A549 (cell line): ENCODE results near the gene RAB11B. TPM values are rescaled to one million over a fixed set of nuclear protein-coding genes. Genes with fewer than 3 reads are reported as not detected.

Experiments used
- ATAC-seq, 2 experiments: fragments of 200-7000 bp in 1 of 2; fragments of >200 bp in 1 of 2; cut with Nextera tagmentation in 1 of 2; cut with Tn5 transposase in 1 of 2; 3 replicates each; pipeline versions ENCODE4 v1.8.0 to v1.9.1; 2018 to 2020; ENCODE audit warnings: mild to moderate bottlenecking in 1 of 2, moderate library complexity in 1 of 2
- CTCF ChIA-PET: fragments of 300-600 bp; sonication (Branson Sonifier 250); formaldehyde crosslinking; extraction: SDS; loops from one replicate; lab custom pipeline; 2021; ENCODE audit warnings: antibody characterized with exemption, inconsistent platforms; lab: Yijun Ruan, JAX
- POLR2A ChIA-PET: fragments of 350-600 bp; formaldehyde crosslinking; extraction: SDS; loops from one replicate; lab custom pipeline; 2021; ENCODE audit warnings: antibody characterized with exemption, inconsistent platforms; lab: Yijun Ruan, JAX
- DNase-seq, 2 experiments: peaks; one replicate each; pipeline versions ENCODE4 v3.0.0 to v3.0.0-alpha.2; 2011 to 2016; ENCODE audit warnings: low read depth in 1 of 2, low spot score in 1 of 2
- FAIRE-seq: peaks from 2 replicates; lab custom pipeline; 2011; peaks lifted over from hg19 to GRCh38; lab: Jason Lieb, UNC
- H3K27ac ChIP-seq, 2 experiments: fragments of >200 bp; sonication (Bioruptor Twin); formaldehyde crosslinking; 3 replicates each; pipeline ENCODE4 v1.5.1; 2016 to 2017
- H3K4me1 ChIP-seq: fragments of >200 bp; sonication (Bioruptor Twin); formaldehyde crosslinking; 3 replicates; pipeline ENCODE4 v1.6.1; 2016
- H3K4me2 ChIP-seq: fragments of >200 bp; sonication (Bioruptor Twin); formaldehyde crosslinking; 3 replicates; pipeline ENCODE4 v1.6.1; 2016
- H3K4me3 ChIP-seq: fragments of >200 bp; sonication (Bioruptor Twin); formaldehyde crosslinking; 3 replicates; pipeline ENCODE4 v1.5.1; 2016
- H3K9me3 ChIP-seq: fragments of >200 bp; sonication (Bioruptor Twin); formaldehyde crosslinking; 3 replicates; pipeline ENCODE4 v1.6.1; 2016
- CEBPB ChIP-seq, 2 experiments: fragments of >200 bp in 1 of 2; sonication (Bioruptor Twin) in 1 of 2; formaldehyde crosslinking in 1 of 2; IDR thresholded peaks; 2 replicates each; pipeline ENCODE4 v1.6.1; 2012 to 2016
- CHD4 ChIP-seq: fragments of 200-600 bp; sonication (generic); IDR thresholded peaks from 2 replicates; pipeline ENCODE4 v1.6.1; 2016; ENCODE audit warnings: antibody characterized with exemption, mild to moderate bottlenecking, borderline replicate concordance
- EHF ChIP-seq: fragments of 250-450 bp; sonication (Bioruptor Pico); IDR thresholded peaks from 2 replicates; pipeline ENCODE4 v1.5.0; 2020; ENCODE audit warnings: mild to moderate bottlenecking
- FOSB ChIP-seq: fragments of 250-450 bp; sonication (Bioruptor Pico); IDR thresholded peaks from 2 replicates; pipeline ENCODE4 v1.5.0; 2020; ENCODE audit warnings: mild to moderate bottlenecking, moderate library complexity
- FOXS1 ChIP-seq: fragments of 250-450 bp; sonication (Bioruptor Pico); IDR thresholded peaks from 2 replicates; pipeline ENCODE4 v1.5.0; 2020; ENCODE audit warnings: mild to moderate bottlenecking, moderate library complexity
- GATA3 ChIP-seq: IDR thresholded peaks from 2 replicates; pipeline ENCODE4 v1.6.1; 2012; ENCODE audit warnings: borderline replicate concordance
- HMGXB4 ChIP-seq: fragments of 250-450 bp; sonication (Bioruptor Pico); IDR thresholded peaks from 2 replicates; pipeline ENCODE4 v1.5.0; 2021; ENCODE audit warnings: mild to moderate bottlenecking, moderate library complexity, borderline replicate concordance
- HOXA7 ChIP-seq: fragments of 250-450 bp; sonication (Bioruptor Pico); IDR thresholded peaks from 2 replicates; pipeline ENCODE4 v1.5.0; 2020; ENCODE audit warnings: mild to moderate bottlenecking, moderate library complexity
- JUNB ChIP-seq: fragments of >200 bp; sonication (Bioruptor Twin); formaldehyde crosslinking; IDR thresholded peaks from 2 replicates; pipeline ENCODE4 v1.6.1; 2016
- KDM5A ChIP-seq: fragments of 200-600 bp; sonication (generic); IDR thresholded peaks from 2 replicates; pipeline ENCODE4 v1.6.1; 2016; ENCODE audit warnings: antibody characterized with exemption, mild to moderate bottlenecking
- MAFK ChIP-seq: fragments of 450-650 bp; IDR thresholded peaks from 2 replicates; pipeline ENCODE4 v1.6.1; 2014; ENCODE audit not compliant: partially characterized antibody
- MAX ChIP-seq: IDR thresholded peaks from 2 replicates; pipeline ENCODE4 v1.6.1; 2012
- MAZ ChIP-seq: fragments of 150-350 bp; IDR thresholded peaks from 2 replicates; pipeline ENCODE4 v1.6.1; 2014; ENCODE audit warnings: antibody characterized with exemption, low read depth, low read length, borderline replicate concordance
- NPAS2 ChIP-seq: fragments of 250-450 bp; sonication (Bioruptor Pico); IDR thresholded peaks from 2 replicates; pipeline ENCODE4 v1.8.0; 2022; ENCODE audit warnings: mild to moderate bottlenecking, moderate library complexity, borderline replicate concordance
- RAD21 ChIP-seq, 2 experiments: fragments of >200 bp in 1 of 2; sonication (Bioruptor Twin) in 1 of 2; formaldehyde crosslinking in 1 of 2; IDR thresholded peaks in 1 of 2; conservative IDR thresholded peaks in 1 of 2; 2 replicates in 1 of 2; 3 replicates in 1 of 2; pipeline ENCODE4 v1.6.1; 2012 to 2018; ENCODE audit warnings: inconsistent platforms in 1 of 2
- RARB ChIP-seq: fragments of 250-450 bp; sonication (Bioruptor Pico); IDR thresholded peaks from 2 replicates; pipeline ENCODE4 v1.8.0; 2021; ENCODE audit warnings: mild to moderate bottlenecking, moderate library complexity
- RCOR1 ChIP-seq: fragments of 150-350 bp; IDR thresholded peaks from 2 replicates; pipeline ENCODE4 v1.6.1; 2014; ENCODE audit warnings: antibody characterized with exemption, low read length, low read depth
- RNF2 ChIP-seq: fragments of 200-600 bp; sonication (generic); IDR thresholded peaks from 2 replicates; pipeline ENCODE4 v1.6.1; 2016; ENCODE audit warnings: low read depth, mild to moderate bottlenecking, antibody characterized with exemption, moderate library complexity, borderline replicate concordance
- SMC3 ChIP-seq: fragments of >200 bp; sonication (Bioruptor Twin); formaldehyde crosslinking; IDR thresholded peaks from 3 replicates; pipeline ENCODE4 v1.6.1; 2018; ENCODE audit warnings: inconsistent platforms
- SREBF2 ChIP-seq: fragments of 450-650 bp; IDR thresholded peaks from 2 replicates; pipeline ENCODE4 v1.6.1; 2014; ENCODE audit warnings: mild to moderate bottlenecking, moderate library complexity
- USF2 ChIP-seq: fragments of 450-650 bp; IDR thresholded peaks from 2 replicates; pipeline ENCODE4 v1.6.1; 2014; ENCODE audit warnings: antibody characterized with exemption
- ZC3H11A ChIP-seq: fragments of 450-650 bp; IDR thresholded peaks from 2 replicates; pipeline ENCODE4 v1.6.1; 2014; ENCODE audit warnings: antibody characterized with exemption, mild to moderate bottlenecking
- ZFP36 ChIP-seq: fragments of 450-650 bp; IDR thresholded peaks from 2 replicates; pipeline ENCODE4 v1.6.1; 2014; ENCODE audit warnings: borderline replicate concordance; ENCODE audit not compliant: partially characterized antibody
- WGBS: methylation state at CpG from one replicate; pipeline ENCODE4 v1.1.6; 2017; ENCODE audit errors: missing lambda C conversion rate; 5-methylcytosine and 5-hydroxymethylcytosine counted together
- polyA plus RNA-seq, 4 experiments: library from polyadenylated mRNA; depleted of rRNA in 3 of 4; stranded (reverse); fragments of >200 nt; fragmentation: RNase III in 1 of 4; extraction: RNeasy Plus Mini Kit Qiagen cat#74134 plus additional on column Dnase treatment in 1 of 4; gene quantifications; 2 replicates in 3 of 4; 3 replicates in 1 of 4; pipeline ENCODE4 v1.2.3, GENCODE V29; 2011 to 2017

RAB11B gene
- polyA plus RNA-seq, 2 of the 4 experiments (the other 2 are of a cell fraction) = 22.3 to 93.7 TPM

GRCh38 chr19:8358948-8359347 is 31.2 kb upstream of the RAB11B start:
- H3K9me3 ChIP-seq = no peaks in the 10 kb centered on the region
- CTCF ChIA-PET = interaction anchor here (0.8 to 1.3 kb wide), 2 partner anchors 11 to 38 kb away, joined by 3 read pairs; no protein-coding TSS in a partner anchor
- DNase-seq (no peak), FAIRE-seq (no peak), ATAC-seq (no peak)
- TF ChIP-seq RARB (no peak), NPAS2 (no peak), HOXA7 (CRISPR knock-in tag) (no peak), FOXS1 (CRISPR knock-in tag) (no peak), CEBPB (IDR thresholded peaks at IDR 0.05) (no peak), SMC3 (no peak), GATA3 (no peak), MAFK (no peak), HMGXB4 (CRISPR knock-in tag) (no peak), RNF2 (no peak), EHF (no peak), MAZ (no peak), MAX (no peak), KDM5A (no peak), RAD21 (conservative IDR thresholded peaks at IDR 0.05 in 1 of 2, IDR thresholded peaks at IDR 0.05 in 1 of 2) (no peak), ZC3H11A (no peak), SREBF2 (no peak), RCOR1 (no peak), ZFP36 (no peak), CHD4 (no peak)
- POLR2A ChIA-PET = no interaction called here
- 75% methylated on average over 6 of the region's 6 CpGs for WGBS
- no peak overlapping the region for H3K4me3 ChIP-seq
- H3K27ac ChIP-seq = peak overlapping the region; percentile 48 to 76; a peak in 3 of 6 replicates
- H3K4me2 ChIP-seq = no peak overlapping the region
- H3K4me1 ChIP-seq = peaks cover 61% of the 10 kb centered on the region

- ATAC-seq = no peak
- no peak overlapping the region for H3K4me3 ChIP-seq
- 88% methylated on average over 5 of the region's 8 CpGs for WGBS
- H3K4me1 ChIP-seq = peaks cover 53% of the 10 kb centered on the region
- POLR2A ChIA-PET = no interaction called here
- CTCF ChIA-PET = interaction anchor here (0.6 to 1.2 kb wide), 3 partner anchors 11 to 146 kb away, joined by 3 read pairs; no protein-coding TSS in a partner anchor
- no peak for TF ChIP-seq JUNB
- TF ChIP-seq FOSB = no peak
- no peak for TF ChIP-seq SREBF2
- TF ChIP-seq RCOR1 = no peak
- no peak for TF ChIP-seq USF2
- peak overlapping the region; percentile 76 to 89; a peak in 4 of 6 replicates for H3K27ac ChIP-seq
- no peak for DNase-seq
- no peaks in the 10 kb centered on the region for H3K9me3 ChIP-seq
- no peak overlapping the region for H3K4me2 ChIP-seq
- no peak for FAIRE-seq
These were observed 30.0 kb upstream of the RAB11B start for GRCh38 chr19:8360196-8360595.
